Gastrocnemius medialis (tissue), 4 donors: ENCODE measurements around the gene PCNX3. TPM values are rescaled to one million over a fixed set of nuclear protein-coding genes. Genes with fewer than 3 reads are reported as not detected.

Experiments used
- ATAC-seq, 2 donors: fragments of 150-250 bp; one replicate each; pipeline ENCODE4 v1.9.1; 2016
- DNase-seq, 2 donors: peaks; one replicate each; pipeline ENCODE4 v3.0.0-alpha.2; 2019
- H3K27ac ChIP-seq, 4 donors: fragments of 200-600 bp; sonication (generic); 1 replicate in 1 of 4; 2 replicates in 3 of 4; pipeline ENCODE4 v1.5.1; 2016 to 2018; ENCODE audit warnings: mild to moderate bottlenecking in 2 of 4, moderate library complexity in 1 of 4
- H3K27me3 ChIP-seq, 3 donors: fragments of 200-600 bp; sonication (generic) in 2 of 3; 1 replicate in 1 of 3; 2 replicates in 2 of 3; pipeline versions ENCODE4 v1.5.1 to v1.6.0; 2016 to 2019; ENCODE audit warnings: mild to moderate bottlenecking in 1 of 3, moderate library complexity in 1 of 3
- H3K36me3 ChIP-seq, 2 donors: fragments of 200-600 bp; sonication (generic) in 1 of 2; one replicate each; pipeline ENCODE4 v1.5.1; 2017 to 2018
- H3K4me1 ChIP-seq, 2 donors: fragments of 200-600 bp; sonication (generic) in 1 of 2; one replicate each; pipeline ENCODE4 v1.5.1; 2016 to 2017; ENCODE audit warnings: mild to moderate bottlenecking in 2 of 2
- H3K4me3 ChIP-seq, 4 donors: fragments of 200-600 bp; sonication (generic) in 3 of 4; 1 replicate in 1 of 4; 2 replicates in 3 of 4; pipeline ENCODE4 v1.5.1; 2016 to 2019; ENCODE audit warnings: mild to moderate bottlenecking in 2 of 4
- H3K9me3 ChIP-seq, 3 donors: fragments of 200-600 bp; sonication (generic) in 2 of 3; 1 replicate in 1 of 3; 2 replicates in 2 of 3; pipeline ENCODE4 v1.5.1; 2016 to 2019
- CTCF ChIP-seq, 5 experiments: fragments of 450-650 bp in 3 of 5; fragments of 200-600 bp in 2 of 5; sonication (generic) in 2 of 5; IDR thresholded peaks in 4 of 5; conservative IDR thresholded peaks in 1 of 5; 1 replicate in 4 of 5; 2 replicates in 1 of 5; pipeline ENCODE4 v1.5.1; 2016 to 2019; ENCODE audit warnings: antibody characterized with exemption in 5 of 5, mild to moderate bottlenecking in 3 of 5, moderate library complexity in 3 of 5
- POLR2A ChIP-seq, 2 donors: fragments of 450-650 bp; IDR thresholded peaks; one replicate each; pipeline ENCODE4 v1.6.1; 2017; ENCODE audit warnings: antibody characterized with exemption in 2 of 2, mild to moderate bottlenecking in 2 of 2, moderate library complexity in 2 of 2
- in situ Hi-C, 4 donors: fragments of 200-750 bp; cut with MboI; loops; one replicate each; pipeline versions ENCODE4 v1.15.0 to v1.8.0; 2017; ENCODE audit warnings: low sequenced_read_pairs in 4 of 4
- intact Hi-C: fragments of 100-400 bp; cut with DNase I; formaldehyde crosslinking; loops from one replicate; pipeline ENCODE4 v1.15.1; 2023; ENCODE audit warnings: low total_unique reads
- total RNA-seq, 4 donors: library from RNA; depleted of rRNA; stranded (reverse); fragments of >200 nt; gene quantifications; one replicate each; pipeline versions ENCODE4 v1.1.0 to v1.2.3, GENCODE V29; 2016

PCNX3 gene
- total RNA-seq, 4 donors from 2014 or later = 7.6 to 15.6 (median 13.1) TPM

GRCh38 chr11:65592858-65593517, 22.6 kb upstream of the PCNX3 start:
- intact Hi-C loops = loop anchor here (1.0 kb wide), 2 partner anchors 19 to 53 kb away; no protein-coding TSS in a partner anchor
- ATAC-seq (peak in 1 of 2 donors; percentile 3), DNase-seq (no peak)
- Histone ChIP-seq H3K4me1 (peaks cover 45 to 60% of the 10 kb centered on the region in 2 donors), H3K27ac (peak overlapping the region; percentile 91 to 99 (median 98)), H3K9me3 (no peaks in the 10 kb centered on the region), H3K27me3 (no peaks in the 10 kb centered on the region), H3K36me3 (peaks cover 0 to 36% of the 10 kb centered on the region in 2 donors), H3K4me3 (no peak overlapping the region)
- TF ChIP-seq POLR2A (IDR thresholded peaks at IDR 0.05) (no peak), CTCF (IDR thresholded peaks at IDR 0.05 in 4 of 5, conservative IDR thresholded peaks at IDR 0.05 in 1 of 5) (no peak)
- in situ Hi-C loops = no loop called here

- H3K27ac ChIP-seq = peak overlapping the region; percentile 91 to 99 (median 98)
- no peaks in the 10 kb centered on the region for H3K9me3 ChIP-seq
- ATAC-seq (peak; percentile 69), DNase-seq (peak; percentile 53 to 84)
- no peak overlapping the region for H3K4me3 ChIP-seq
- intact Hi-C loops = loop anchor here (1.0 kb wide), 2 partner anchors 19 to 53 kb away; no protein-coding TSS in a partner anchor
- peaks cover 37 to 52% of the 10 kb centered on the region in 2 donors for H3K4me1 ChIP-seq
- TF ChIP-seq POLR2A (IDR thresholded peaks at IDR 0.05) = peak in 1 of 2 donors; percentile 11
- peak; percentile 85 to 93 (median 92) for TF ChIP-seq CTCF (IDR thresholded peaks at IDR 0.05 in 4 of 5, conservative IDR thresholded peaks at IDR 0.05 in 1 of 5)
- peaks cover 0 to 44% of the 10 kb centered on the region in 2 donors for H3K36me3 ChIP-seq
- in situ Hi-C loops = no loop called here
- H3K27me3 ChIP-seq = no peaks in the 10 kb centered on the region
Measured at GRCh38 chr11:65593518-65594414, 21.8 kb upstream of the PCNX3 start.

- Histone ChIP-seq H3K27ac (peak overlapping the region in 1 of 4 donors; percentile 98), H3K4me1 (peaks cover 23 to 38% of the 10 kb centered on the region in 2 donors), H3K4me3 (no peak overlapping the region), H3K9me3 (no peaks in the 10 kb centered on the region), H3K27me3 (no peaks in the 10 kb centered on the region), H3K36me3 (peaks cover 0 to 43% of the 10 kb centered on the region in 2 donors)
- ATAC-seq (no peak), DNase-seq (no peak)
- TF ChIP-seq POLR2A (IDR thresholded peaks at IDR 0.05) (no peak), CTCF (IDR thresholded peaks at IDR 0.05 in 4 of 5, conservative IDR thresholded peaks at IDR 0.05 in 1 of 5) (no peak)
- in situ Hi-C loops = no loop called here
- intact Hi-C loops = no loop called here
Measured at GRCh38 chr11:65595131-65595530, 20.4 kb upstream of the PCNX3 start.

- H3K36me3 ChIP-seq = peaks cover 0 to 40% of the 10 kb centered on the region in 2 donors
- H3K27me3 ChIP-seq = no peaks in the 10 kb centered on the region
- ATAC-seq (no peak), DNase-seq (no peak)
- in situ Hi-C loops (no loop called here), intact Hi-C loops (no loop called here)
- no peaks in the 10 kb centered on the region for H3K9me3 ChIP-seq
- H3K4me1 ChIP-seq = peaks cover 18 to 33% of the 10 kb centered on the region in 2 donors
- peak within 1 kb of the TSS in 3 of 4 donors; percentile 6 to 99 (median 98) for H3K27ac ChIP-seq
- TF ChIP-seq POLR2A (IDR thresholded peaks at IDR 0.05) = no peak
- no peak for TF ChIP-seq CTCF (IDR thresholded peaks at IDR 0.05 in 4 of 5, conservative IDR thresholded peaks at IDR 0.05 in 1 of 5)
- no peak within 1 kb of the TSS for H3K4me3 ChIP-seq
Measured at GRCh38 chr11:65595543-65596281, 19.9 kb upstream of the PCNX3 start, which contains the start of gene KCNK7. Gene KCNK7, minus strand, starts transcription at chr11:65595800. Its CDS starts 28 bp downstream, at chr11:65595772.
